T-helper 2 cell (primary cell): ENCODE data around the gene SMTN.
"Not testable (repeated sequence)": the region's sequence is repeated elsewhere in the genome, so short reads cannot be mapped to it uniquely, and the experiment has no call there.

ENCODE experiments used
- DNase-seq, 5 experiments: peaks; one replicate each; pipeline versions ENCODE4 v3.0.0 to v3.0.0-alpha.2; 2012 to 2022

Gene SMTN

DNA sequence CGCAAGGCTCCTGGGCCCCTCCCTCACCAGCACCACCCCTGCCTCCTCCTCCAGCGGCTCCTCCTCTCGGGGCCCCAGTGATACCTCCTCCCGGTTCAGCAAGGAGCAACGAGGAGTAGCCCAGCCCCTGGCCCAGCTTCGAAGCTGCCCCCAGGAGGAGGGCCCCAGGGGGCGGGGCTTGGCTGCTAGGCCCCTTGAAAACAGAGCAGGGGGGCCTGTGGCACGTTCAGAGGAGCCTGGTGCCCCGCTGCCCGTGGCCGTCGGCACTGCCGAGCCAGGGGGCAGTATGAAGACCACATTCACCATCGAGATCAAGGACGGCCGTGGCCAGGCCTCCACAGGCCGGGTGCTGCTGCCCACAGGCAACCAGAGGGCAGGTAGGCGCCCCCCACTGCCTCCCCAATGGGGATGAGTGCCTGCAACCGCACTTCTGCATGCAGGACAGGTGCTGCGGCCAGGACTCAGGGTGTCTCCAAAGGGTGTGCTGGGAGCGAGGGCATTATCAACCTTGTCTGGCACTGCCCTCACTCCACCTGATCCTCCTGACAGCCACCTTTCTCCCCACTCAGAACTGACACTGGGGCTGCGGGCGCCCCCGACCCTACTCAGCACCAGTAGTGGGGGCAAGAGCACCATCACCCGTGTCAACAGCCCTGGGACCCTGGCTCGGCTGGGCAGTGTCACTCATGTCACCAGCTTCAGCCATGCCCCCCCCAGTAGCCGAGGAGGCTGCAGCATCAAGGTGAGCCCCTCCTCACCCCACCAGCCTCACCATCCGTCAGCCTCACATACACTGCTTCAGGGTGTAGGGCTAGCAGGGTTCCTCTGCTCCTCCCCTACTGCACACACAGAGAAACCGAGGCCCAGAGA lies 10.2 kb downstream of the SMTN start:
- no peak for DNase-seq

DNA sequence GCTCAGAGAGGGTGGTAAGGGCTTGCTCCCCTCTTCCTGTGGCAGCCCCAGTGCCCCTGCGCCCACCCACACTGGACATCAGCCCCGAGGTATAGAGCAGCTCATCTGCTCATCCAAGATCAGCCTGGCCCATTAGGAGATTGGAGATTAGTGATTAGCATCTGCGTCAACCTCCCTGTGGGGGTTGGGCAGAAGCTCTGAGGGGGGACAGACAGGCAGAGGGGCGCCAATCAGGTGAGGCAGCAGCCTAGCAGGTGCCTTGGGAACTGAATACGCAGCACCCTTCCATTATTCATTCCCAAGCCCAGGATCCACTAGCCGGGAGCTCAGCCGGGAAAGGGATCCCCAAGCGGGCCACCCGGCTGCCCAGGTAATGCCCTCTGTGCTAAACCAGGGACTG lies 11.0 kb downstream of the SMTN start:
- no peak for DNase-seq

DNA sequence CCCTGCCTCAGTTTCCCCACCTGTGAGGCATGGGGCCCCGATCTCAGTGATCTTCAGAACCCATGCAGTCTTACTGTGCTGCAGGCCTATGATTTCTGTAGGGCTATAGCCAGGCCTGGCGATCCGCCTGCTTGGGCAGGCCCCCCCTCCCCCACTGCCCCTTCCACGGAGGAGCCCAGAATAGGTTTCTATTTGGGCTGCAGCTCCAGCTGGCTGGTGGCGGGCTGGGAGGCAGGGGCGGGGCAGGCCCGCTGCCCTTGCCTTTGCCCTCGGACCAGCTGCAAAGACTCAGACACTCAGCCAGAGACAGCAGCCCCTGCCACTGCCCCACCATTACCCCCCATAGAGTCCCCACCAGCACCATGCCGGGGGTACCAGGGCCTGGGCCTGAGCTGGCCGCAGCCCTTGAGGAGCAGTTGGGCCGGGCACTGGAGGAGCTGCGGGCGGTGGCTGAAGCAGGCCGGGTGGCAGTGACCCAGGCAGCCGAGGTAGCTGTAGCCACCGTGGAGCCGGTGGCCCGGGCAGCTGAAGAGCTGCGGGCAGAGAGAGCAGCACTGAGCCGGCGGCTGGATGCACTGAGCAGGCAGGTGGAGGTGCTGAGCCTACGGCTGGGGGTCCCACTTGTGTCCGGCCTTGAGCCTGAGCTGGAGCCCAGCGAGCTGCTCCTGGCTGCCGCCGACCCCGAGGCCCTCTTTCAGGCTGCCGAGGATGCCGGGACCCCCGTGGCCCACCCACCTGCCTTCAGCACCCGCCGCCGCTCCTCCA lies 12.2 kb downstream of the SMTN start:
- no peak for DNase-seq

DNA sequence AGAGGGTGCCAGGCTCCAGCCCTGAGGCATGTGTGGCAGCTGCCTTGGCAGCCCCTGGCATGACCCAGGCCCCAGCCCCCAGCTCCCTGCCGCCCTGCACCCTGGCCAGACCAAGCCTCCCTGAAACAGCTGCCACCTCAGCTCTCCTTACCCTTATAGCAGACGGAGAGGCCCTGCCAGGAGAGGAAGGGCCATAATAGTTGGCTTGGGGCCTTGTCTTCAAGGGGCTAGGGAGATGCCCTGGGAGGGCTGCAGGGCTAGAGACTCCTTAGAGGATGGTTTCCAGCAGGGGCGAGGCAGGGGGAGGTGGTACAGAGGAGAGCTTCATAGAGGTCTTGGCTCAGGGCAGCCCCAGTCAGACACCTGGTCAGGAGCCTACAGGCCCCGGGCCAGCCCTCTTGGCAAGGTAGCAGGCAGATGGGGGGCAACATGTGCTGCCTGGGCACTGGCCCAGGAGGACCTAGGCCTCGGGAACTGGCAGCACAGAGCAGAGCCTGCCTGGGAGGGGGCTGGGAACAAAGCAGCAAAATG lies 13.0 kb downstream of the SMTN start:
- no peak for DNase-seq

DNA sequence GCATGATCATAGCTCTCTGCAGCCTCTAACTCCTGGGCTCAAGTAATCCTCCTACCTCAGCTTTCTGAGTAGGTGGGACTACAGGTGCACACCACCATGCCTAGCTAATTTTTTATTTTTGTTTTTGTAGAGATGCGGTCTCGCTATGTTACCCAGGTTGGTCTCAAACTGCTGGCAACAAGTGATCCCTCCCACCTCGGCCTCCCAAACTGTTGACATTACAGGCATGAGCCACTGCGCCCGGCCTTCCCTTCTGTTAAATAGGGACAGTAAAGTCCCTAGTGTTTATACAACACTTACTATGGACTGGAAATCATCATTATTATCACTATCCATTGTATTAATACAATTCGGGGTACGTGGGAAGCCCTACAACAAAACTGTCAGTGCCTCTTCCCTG lies 13.6 kb downstream of the SMTN start:
- no peak for DNase-seq

DNA sequence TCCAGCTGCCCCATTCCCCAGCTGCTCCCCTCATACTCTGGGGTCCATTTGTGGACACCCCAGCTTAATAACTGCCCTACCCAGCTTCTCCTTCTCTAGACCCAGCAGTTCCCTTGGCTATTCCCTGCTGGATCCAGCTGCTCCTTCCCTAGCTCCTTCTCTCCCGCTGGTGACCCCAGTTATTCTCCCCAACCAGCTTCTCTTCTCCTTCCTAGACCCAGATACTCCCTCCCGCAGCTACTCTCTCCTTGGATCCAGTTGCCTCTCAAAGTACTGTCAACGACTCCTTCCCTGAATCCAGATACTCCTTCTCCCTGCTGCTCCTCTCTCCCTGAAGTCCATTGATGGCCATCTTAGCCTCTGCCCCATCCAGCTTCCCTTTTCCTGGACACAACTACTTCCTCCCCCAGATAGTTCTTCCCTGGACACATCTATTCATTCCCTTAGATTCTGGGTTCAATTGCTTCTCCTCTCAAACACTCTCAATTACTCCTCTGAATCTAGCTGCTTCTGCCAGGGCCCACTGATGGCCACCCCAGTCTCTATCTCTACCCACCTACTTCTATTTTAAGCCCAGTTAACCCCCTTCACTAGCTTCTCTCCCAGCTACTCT lies 14.6 kb downstream of the SMTN start:
- DNase-seq: no peak

DNA sequence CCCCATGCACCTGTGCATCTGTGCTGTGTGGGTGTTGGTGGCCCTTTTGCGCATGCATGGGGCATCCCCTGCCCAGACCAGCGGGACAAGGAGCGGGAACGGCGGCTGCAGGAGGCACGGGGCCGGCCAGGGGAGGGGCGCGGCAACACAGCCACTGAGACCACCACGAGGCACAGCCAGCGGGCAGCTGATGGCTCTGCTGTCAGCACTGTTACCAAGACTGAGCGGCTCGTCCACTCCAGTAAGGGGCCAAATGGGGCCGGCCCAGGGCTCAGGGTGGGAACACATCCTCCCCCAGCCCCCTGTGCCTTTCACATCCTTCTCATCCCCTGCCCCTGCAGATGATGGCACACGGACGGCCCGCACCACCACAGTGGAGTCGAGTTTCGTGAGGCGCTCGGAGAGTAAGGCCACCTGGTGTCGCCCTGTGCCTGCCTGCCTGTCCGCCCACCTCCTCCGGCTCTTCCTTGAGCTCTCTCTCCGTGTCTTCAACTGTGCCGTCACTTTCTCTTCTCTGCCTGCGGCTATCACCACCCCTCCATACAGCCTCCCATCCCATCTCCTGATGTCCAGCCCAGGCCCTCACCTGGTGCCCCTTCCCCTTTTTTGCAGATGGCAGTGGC lies 15.7 kb downstream of the SMTN start:
- no peak for DNase-seq

DNA sequence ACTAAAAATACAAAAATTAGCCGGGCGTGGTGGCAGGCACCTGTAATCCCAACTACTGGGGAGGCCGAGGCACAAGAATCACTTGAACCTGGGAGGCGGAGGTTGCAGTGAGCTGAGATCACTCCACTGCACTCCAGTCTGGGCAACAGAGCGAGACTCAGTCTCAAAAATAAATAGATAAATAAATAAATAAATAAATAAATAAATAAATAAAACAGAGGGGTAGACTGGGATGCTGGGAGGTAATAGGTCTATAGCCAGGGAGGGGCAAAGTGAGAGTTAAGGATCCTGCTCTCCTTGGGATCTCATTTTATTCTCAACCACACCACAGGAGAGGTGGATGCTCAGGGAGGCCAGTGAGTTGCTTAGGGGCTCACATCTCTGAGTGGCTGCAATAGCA lies 16.4 kb downstream of the SMTN start:
- DNase-seq: not testable (repeated sequence)

DNA sequence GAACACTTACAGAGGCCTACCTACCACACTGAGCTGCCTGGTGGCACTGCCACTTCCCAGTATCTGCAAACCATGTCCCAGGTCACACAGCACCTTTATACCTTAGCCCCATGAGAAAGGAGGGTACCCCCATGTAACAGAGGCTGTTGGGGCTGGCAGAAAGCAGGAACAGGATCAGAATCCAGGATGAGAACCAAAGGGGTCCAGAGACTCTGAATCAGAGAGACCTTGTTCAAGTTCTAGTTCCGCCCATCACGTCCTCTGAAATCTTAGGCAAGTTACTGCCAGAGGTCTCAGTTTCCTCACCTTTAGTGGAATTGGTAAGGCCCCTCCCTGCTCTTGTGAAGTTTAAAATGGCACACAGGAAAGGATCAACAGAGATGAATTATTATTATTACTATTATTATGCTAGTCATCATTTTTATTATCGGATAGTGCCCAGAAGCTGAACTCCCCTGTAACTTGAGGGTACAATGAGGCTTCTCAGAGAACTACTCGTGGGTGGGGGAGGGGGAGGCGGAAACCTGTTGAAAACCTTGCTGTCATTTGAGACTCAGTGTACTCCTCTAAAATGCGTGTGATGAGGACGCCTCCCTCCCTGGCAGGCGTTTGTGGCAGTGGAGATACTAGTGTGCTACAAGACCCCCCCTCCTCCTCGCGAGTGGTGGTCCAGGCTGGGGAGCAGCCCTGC lies 17.0 kb downstream of the SMTN start:
- DNase-seq: no peak

DNA sequence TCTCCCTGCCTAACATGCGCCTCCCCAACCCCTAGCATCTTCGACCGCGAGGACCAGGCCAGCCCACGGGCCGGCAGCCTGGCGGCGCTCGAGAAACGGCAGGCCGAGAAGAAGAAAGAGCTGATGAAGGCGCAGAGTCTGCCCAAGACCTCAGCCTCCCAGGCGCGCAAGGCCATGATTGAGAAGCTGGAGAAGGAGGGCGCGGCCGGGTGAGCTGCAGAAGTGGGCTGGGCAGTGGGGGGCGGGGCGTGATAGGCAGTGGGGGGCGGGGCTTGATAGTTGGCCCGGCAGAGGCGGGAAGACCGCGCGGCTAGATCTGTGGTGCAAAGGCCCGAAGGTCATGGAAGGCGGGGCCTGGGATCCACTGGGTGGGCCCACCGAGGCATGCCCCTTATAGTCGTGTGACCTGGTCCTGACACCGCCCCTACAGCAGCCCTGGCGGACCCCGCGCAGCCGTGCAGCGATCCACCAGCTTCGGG lies 17.6 kb downstream of the SMTN start:
- no peak for DNase-seq

DNA sequence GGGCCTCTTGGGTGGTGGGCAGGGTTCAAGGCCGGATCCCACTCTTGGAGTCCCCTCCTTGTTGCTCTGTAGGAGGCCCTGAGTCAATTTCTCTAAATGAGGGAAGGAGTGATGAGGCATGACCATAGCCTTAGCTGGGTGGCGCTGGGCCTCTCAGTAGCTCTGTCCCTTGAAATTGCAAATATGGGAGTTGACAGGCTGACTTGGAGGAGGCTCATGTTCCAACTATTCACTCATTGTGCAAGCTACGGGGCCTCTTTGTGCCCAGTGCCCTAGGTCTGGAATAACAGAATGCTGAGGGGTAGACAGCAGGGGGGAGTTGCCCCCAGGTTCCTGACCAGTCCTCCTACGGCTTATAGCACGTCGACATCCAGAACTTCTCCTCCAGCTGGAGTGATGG lies 18.3 kb downstream of the SMTN start:
- DNase-seq: no peak

DNA sequence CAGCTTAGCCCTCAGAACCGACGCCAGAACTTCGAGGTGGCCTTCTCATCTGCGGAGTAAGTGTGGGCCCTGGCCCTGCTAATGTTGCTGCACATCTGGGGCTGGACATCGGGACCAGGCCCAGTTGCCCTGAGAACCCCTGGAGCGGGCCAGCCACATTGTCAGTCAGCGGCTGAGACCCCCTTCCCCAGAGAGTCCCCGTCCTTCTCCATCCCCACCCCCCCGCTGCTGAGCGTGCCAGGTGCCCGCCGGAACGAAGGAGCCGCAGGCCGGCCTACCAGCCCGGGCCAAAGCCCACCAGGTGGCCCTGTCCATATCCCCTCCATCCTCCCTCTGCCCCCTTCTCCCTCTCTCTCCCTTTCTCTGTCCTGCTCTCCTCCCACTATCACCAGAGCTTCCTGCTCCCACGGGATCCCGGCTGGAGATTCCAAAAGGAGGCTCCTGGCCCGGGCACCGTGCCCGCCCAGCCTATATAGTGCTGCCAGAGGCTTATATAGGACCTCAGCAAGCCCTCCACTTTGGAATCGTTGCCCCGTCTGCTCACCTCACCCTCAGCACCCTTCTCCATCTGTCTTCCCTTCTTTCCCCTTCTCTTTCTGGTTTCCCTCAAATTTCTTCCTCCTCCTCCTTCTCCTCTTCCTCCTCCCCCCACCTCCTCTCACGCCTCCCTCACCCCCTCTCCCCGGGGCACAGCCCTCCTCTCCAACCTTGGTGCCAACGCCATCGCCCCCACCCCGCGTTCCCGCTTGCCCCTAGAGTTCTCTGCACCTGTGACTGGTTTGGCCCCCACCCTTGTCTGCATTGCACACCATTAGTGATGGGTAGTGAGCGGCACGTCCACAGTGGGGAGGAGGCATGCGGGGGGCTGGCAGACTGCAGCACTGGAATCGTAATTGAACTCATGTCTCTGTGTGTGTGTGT lies 19.0 kb downstream of the SMTN start:
- no peak for DNase-seq

DNA sequence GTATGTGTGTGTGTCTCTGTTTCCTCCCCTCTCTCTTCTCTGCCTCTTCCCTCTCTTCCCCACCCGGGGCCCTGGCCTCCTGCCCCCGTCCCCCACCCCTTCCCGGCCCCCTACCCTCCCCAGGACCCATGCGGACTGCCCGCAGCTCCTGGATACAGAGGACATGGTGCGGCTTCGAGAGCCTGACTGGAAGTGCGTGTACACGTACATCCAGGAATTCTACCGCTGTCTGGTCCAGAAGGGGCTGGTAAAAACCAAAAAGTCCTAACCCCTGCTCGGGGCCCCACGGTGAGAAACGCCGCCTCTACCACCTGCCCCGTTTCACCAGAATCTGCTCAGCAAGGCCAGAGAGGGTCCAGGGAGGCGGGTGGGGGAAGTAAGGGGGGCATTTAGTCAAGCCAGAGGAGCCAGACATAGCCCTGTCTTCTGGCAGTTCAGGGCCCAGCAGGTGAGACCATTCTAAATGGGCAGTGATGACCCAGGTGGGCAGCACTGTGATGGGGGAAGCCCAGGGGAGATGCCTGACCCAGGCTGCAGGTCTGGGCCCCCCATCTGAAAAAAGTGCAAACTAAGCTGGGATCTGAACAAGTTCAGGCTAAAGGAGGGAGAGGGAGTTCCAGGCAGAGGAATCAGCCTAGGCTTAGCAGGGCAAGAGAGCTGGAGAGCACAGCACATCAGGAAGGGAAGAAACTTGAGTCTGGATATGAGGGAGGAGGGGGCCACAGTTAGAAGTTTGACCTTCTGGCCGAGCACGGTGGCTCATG lies 19.8 kb downstream of the SMTN start:
- no peak for DNase-seq

DNA sequence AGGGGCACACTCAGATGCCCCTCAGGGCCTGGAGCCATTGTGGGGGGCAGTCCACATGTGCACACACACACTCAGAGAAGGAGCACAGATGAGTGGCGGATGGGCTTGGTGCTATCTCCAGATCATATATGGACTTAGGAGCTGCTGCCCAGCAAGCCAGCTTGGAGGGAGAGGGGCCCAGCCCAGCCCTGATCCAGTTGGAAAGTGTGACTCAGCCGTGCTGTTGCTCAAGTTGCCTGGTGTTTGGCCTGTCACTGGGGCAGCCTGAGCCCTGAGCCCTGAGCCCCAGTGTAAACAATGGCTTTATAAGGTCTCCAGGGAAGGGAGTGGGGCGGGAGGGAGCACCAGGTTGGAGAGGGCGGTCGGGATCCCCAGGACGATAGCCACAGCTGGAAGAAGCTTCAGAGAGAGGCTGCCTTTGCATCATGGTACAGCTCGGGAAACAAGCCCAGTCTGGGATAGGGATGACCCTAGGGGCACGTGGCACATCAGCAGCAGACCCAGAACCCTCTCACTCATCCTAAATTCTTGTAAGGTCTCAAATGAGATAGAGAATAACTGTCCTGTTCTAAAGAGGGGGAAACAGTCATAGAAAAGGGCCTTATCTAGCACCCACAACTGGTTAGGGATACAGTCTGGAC lies 21.4 kb downstream of the SMTN start:
- DNase-seq: no peak

DNA sequence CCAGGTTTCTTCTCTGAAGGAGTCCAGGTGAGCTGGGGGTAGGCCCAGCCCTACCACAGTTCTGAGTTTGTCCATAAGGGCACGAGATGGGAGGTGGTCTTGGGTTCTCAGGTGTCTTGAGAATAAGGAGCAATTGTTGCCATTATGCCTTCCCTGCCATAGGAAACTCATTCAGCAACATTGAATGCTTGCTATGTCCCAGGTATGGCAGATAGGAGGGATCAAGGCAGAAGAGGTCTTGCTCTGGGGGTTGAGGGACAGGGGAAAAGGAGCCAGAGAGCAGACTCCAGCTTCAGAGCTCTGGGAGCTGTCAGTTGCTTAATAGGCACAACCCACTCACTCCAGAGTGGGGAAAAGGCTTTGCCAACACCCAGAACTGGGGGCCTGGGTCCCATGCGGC lies 22.0 kb downstream of the SMTN start:
- no peak for DNase-seq

DNA sequence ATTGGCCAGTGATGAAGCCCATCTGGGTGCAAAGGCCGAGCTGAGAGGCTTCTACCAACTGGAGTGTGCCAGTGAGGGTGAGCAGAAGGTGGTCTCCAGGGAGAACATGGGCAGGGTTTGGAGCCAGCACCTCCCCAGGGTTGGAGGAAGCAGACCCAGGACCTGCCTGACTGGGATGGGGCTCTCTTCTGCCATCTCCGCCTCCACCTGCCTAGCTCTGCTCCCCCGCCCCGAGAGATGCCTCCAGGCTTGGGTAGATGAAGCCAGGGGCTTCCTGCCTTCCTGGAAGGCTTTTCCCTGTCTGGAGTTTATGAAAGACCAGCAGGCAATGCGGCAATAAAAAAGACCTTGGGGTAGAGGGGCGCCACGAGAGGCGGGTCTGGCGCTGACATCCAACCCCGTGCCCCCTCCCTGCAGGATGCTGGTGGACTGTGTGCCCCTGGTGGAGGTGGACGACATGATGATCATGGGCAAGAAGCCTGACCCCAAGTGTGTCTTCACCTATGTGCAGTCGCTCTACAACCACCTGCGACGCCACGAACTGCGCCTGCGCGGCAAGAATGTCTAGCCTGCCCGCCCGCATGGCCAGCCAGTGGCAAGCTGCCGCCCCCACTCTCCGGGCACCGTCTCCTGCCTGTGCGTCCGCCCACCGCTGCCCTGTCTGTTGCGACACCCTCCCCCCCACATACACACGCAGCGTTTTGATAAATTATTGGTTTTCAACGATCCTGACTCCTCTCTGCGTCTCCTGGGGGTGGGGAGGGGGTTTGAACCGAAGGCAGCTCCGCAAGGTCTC lies 23.0 kb downstream of the SMTN start:
- DNase-seq: no peak

DNA sequence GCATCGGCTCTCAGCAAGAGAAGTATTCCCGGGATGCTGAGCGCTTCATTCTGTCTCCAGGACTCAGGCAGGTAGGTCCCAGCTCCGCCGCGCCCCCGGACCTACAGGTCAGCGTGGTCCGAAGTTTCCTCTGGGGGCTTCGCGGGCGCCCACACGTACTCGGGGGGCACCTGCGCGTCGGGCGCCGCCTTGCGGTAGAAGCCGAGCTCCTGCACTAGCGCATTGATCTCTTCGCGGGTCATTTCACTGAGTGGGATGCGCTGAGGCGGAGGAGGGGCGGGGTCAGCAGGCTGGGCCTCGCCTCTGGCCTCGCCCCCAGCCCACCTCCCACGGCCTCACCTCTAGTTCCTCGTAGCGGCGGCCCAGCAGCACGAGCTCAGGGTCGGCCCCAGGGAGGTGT lies 23.8 kb downstream of the SMTN start:
- DNase-seq: peak in 1 of 5 experiments; percentile 19

DNA sequence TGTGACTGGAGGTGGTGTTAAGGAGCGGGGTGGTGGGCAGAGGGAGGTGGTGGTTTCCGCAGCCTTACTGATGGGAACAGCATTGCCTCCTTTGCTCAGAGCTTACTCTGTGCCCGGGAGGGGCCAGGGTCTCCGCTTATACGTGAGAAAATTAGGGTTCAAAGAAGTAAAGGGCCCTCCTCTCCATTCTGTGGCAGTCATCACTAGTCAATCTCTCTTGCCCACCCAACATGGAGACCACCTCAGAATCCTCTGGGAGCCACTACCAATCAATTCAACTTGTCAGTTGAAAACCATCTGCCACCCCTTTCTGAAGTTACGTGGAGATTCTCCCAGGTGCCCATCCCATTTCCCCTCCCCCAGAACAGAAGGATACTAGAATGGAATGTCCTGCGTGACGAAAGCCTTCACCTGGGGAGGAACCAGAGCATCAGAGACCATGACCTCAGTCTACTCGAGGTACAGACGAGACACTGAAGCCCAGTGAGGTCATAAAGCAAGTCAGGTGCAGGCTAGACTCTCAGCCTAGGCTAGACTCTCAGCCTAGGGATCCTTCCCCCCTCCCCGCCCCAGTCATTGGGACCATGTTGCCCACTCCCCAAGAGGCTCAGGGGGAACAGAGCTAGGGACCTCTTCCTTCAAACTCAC lies 24.3 kb downstream of the SMTN start:
- DNase-seq: no peak
